LoVo (cell line): ENCODE measurements around the gene TSPAN9.

Experiments
- DNase-seq: peaks from one replicate; pipeline ENCODE4 v3.0.0-alpha.2; 2016; ENCODE audit warnings: low spot score

TSPAN9 gene

GRCh38 chr12:3205742-3206519 lies 128.8 kb downstream of the TSPAN9 start:
- no peak for DNase-seq

- DNase-seq: no peak
These were observed 129.4 kb downstream of the TSPAN9 start for GRCh38 chr12:3206536-3207072.

DNA sequence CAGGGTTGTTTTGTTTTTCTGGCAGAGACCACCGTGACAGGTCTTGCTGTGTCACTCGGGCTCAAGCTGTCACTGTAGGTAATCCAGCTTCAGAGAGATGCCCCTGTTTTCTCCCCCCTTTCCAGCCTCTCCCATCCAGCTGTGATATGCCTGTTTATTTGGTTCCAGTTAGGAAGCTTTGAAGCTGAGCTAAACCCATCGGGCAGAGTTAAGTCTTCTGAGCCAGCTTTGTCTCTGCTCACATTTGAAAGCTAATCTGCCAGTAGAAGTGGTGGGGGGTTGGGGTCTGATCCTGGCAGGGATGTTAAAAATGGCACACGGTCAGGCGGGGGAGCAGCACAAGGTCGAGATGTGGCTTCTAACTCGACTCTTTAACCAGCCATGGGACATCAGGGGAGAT lies 130.0 kb downstream of the TSPAN9 start:
- no peak for DNase-seq

DNA sequence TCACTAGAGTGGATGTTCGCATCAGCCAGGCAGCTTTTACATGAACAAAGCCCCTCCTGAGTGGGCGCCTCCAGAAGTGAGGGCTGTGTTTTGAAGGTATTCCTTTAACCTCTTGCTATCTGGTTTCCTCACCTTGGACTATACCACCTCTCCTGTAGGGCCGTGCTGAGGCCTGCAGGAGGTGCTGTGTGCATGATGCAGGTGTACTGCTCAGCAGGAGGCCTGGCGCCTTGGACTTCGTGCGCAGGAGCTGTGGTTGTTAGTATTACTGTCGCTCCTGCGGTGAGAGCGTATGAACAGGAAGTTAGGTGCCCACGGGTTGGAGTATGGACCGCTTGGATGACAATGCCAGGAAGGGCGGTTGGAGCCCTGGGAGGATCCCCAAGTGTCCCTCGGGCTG lies 130.7 kb downstream of the TSPAN9 start:
- DNase-seq: no peak

DNA sequence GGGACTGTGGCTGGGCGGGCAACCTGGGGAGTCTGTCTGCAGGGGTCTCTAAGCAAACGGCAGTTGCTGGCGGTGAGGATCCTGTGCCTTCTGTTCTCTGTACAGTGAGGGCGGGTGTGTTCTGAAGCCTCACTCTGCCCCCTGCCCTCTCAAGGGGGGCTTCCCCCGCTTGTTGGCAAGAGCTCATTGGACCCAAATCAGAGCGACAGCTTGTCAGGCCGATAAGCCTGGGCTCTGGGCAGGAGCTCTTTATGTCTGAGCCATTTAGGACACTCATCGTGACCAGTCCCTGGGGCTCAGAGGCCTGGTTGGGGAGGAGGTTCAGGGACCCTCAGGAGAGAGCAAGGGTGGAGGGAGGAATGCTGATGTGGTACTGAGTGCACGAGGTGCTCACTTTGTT lies 136.0 kb downstream of the TSPAN9 start:
- no peak for DNase-seq

- DNase-seq: no peak
These were observed 136.6 kb downstream of the TSPAN9 start for GRCh38 chr12:3213768-3214167.

DNA sequence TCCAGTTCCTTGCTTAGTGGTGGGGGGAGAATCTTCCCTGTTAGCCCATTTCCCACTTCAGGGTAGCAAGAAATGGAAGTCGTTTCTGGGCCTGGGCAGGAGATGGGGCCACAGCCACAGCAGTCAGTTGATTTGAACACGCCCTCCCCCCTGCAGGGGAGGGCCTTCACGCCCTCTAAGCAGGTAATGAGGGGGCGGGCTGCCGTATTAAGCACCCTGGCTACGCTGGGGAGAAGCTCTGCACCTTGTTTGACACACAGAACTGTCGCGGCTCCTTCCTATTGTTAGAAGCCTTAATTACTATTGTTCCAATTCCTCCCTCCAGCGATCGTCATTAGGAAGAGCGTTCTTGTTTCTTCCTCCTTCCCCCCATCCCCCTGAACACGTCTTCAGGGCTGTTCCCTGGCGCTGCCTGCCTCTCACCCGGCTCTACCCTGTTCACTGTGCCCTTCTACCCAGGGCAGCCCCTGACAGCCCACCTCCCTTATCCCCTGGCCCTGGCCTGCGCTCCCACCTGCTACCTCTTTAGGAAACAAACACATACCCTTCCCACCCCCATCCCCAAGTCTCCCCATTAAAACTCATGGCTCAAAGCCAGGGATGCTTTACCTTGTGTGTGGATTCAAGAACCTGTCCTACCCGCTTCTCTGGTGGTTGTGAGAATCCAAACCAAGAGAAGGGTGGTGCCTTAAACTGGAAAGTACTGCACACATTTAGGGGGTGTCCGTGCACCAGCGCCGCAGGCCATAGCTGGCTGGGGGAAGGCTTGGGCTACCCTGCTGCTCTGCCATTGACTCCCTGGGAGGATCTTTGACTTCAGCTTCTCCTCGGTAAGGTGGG lies 137.6 kb downstream of the TSPAN9 start:
- DNase-seq: no peak

DNA sequence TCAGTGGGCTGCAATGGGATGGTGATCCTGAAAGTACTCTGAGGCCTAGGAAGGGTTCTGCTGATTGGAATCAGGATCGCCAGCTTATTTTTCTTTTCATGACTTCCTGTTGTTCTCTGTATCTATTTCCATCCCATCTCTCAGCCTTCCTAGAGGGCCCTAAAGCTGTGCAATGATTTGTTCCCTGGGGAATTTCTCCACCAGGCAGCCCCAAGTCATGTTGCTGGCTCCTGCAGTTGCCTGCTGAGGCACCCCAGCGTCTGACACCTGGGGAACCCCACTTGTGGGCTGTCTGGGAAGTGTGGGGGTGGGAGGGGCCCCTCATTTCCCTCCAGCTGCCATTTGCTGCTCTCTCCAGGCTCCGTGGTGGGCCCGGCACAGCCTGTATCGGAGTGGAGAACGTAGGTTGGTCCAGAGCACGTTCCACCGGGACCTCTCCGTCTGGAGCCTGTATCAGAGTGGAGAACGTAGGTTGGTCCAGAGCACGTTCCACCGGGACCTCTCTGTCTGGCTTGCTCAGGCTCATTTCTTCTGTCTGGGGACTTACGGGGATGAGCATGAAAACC lies 138.3 kb downstream of the TSPAN9 start:
- no peak for DNase-seq

DNA sequence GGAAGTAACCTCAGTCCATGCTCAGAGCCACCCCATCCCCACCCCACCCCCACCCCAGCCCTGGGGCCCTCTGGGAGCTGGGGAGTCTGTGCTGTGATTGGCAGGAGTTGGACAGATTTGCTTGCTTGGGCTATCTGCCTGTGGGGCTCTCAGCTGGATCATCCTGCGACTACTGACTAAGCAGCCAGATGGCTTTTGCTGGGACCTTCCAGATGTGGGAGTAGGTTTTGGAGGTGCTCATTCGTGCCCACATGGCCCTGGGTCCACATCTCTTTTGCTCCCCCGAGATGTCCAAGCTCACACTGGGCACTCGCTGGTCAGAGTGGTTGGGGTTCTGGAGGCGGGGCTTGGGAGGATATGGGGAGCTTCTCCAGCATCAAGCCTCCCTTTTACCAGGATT lies 138.9 kb downstream of the TSPAN9 start:
- no peak for DNase-seq

DNA sequence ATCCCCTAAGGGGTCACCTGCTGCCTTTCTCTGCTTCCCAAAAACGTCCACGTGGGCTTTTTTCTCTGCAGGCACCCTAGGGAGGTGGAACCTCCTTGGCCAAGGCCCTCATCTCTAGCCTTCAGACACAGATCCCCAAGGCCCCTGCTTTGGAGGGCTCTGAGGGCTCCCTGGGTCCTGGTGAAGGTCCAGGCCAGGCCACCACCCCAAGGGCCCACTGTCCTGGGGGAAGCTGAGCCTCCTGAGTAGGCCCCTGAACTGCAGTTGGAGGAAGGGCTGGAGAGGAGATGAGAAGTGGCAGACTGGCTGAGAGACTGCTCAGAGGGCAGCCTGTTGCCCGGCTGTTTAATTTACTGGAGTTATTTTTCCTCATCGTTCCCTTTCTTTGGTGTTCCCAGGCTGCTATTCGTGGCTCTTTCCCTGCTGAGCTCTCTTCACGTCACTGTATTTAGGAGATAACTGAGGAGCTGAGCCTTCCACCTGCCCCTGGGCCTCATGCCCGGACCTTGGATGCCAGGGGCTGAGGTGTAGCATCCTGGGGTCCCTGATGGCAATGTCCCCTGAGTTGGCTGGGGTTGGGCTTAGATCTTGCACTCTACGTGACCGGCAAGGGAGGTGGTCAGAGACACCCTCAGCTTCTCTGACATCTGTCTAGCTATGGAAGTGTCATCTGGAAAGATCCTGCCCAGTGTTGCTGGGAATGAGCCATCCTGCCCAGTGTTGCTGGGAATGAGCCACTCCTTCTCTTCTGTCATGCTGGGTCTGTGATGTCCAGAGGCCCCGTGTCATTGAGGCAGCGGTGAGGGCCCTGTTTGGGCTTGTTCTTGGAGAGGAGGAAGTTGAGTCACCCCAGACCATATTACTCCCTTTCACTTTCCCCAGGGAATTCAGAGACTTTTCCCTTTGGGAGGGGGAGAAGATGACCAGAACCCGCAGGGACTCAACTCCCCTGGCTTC lies 139.8 kb downstream of the TSPAN9 start:
- peak; percentile 71 for DNase-seq

- DNase-seq: no peak
These were observed 140.5 kb downstream of the TSPAN9 start for GRCh38 chr12:3217683-3218079.

- peak; percentile 32 for DNase-seq
These were observed 141.3 kb downstream of the TSPAN9 start for GRCh38 chr12:3218228-3219171.

DNA sequence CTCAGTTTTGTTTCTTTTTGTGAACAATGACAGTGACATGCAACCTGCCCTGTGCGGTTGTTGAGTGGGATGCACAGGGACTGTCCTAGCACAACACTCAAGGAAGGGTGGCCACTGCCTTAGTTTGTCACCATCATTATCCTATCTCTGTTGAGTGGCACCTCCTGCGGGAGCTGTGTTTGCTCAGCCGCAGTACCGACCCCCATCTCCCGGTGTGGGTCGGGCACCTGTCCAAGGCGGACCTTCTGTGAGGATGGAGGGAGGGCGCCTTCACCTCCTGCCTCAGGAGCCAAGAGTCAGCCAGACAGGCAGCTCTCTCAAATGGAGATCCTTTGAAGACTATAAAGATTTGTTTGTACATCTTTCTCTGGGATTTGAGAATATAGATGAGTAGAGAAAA lies 142.1 kb downstream of the TSPAN9 start:
- DNase-seq: no peak

DNA sequence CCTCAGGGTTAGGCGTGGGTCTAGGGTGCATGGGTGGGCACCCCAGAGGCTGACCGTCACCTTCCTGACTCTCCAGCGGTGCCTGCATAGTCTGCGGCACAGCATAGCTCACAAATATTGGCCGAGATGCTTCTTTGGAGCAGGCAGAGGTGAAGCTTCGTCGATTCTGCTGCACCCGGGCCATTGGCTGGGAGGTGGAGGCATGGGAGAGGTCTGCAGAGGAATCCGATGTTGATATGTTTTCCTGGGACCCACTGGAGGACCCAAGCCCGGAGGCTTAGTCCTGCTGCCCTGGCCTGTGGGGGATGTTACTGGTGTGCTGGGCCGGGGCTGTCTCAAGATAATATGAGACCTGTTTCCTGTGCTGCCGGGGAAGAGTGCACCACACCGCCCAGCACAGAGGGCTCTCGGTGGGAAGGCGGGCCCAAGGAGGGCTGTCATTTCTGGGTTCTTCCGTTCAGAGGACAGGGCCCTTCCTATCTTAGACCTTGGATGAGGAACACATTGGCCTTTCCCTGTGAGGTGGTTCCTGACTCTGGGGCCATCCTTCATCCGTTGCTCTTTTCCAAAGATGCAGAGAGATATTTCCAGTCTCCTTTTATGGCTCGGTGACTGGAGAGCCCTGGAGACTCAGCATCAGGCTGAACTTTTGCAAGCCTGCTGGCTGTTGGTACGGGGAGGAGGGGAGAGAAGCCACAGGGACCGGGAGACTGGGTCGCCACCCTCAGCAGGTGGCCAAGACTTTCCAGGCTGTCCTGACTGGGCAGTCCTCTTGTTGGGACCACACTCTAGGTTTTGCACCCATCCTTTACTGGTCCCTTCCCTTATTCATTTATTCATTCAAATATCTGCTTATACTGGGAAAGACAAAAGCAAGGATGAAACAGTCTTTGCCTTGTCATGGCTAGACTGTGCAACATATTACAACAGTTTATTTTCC lies 143.5 kb downstream of the TSPAN9 start:
- DNase-seq: no peak

- DNase-seq: no peak
These were observed 145.1 kb downstream of the TSPAN9 start for GRCh38 chr12:3222306-3222705.

GRCh38 chr12:3222979-3223378 lies 145.8 kb downstream of the TSPAN9 start:
- DNase-seq: no peak

DNA sequence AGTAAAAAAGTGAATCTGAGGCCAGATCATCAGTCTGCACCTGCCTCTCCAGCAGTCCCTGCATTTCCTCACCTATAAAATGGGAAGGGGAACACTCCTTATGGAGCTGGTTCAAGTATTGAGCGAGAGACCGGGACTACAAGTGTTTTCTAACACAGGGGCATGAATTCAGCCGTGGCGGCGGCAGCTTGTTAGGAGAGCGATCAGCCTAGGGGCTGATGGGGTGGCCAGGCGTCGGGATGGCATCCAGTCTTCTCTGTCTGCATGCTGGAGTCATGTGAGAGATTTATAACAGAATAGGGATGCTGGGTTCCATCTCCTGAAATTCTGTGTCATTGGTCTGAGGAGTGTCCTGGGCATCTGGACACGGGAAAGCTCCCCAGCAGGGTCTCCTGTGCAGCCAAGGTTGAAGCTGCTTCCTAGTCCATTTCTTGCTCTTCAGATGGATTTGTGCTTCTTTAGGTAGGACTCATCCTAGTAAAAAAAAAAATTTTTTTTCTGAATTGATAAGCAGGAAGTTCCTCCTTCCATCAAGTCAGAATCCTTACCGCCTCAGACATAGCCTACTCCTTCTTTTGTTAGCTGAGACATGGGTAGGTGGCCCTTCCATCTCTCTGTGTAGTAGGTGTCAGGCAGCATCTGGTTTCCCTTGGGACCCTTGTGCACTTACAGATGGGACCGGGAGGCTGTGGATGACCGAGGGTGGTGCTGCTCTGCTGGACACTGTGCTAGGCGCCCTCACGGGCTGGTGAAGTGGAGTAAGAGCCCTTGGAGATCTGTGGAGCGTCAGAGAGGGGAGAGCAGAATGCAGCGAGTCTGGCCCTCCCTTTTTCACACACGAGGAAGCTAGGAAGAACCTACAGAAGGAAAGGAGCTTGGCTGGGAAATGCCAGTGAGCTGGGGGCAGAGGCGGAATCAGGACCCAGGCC lies 146.7 kb downstream of the TSPAN9 start:
- DNase-seq: no peak

GRCh38 chr12:3224530-3224903 lies 147.3 kb downstream of the TSPAN9 start:
- DNase-seq: no peak
